A673 (cell line): ENCODE data around the gene MELTF. TPM values are rescaled to one million over a fixed set of nuclear protein-coding genes. Genes with fewer than 3 reads are reported as not detected.

Experiments used
- BruUV-seq: library from RNA; stranded (reverse); fragments of 400-500 nt; replicated peaks from 2 replicates; lab custom pipeline; 2021; lab: Mats Ljungman, UMichigan
- CTCF ChIA-PET: fragments of 300-600 bp; sonication (Branson Sonifier 250); formaldehyde crosslinking; loops from one replicate; lab custom pipeline; 2022; ENCODE audit warnings: antibody characterized with exemption; lab: Charles Lee
- POLR2A ChIA-PET: fragments of 300-600 bp; sonication (Branson Sonifier 250); formaldehyde crosslinking; loops from one replicate; lab custom pipeline; 2022; ENCODE audit warnings: antibody characterized with exemption; ENCODE audit not compliant: low non-redundant PET; lab: Charles Lee
- DNase-seq: peaks from one replicate; pipeline ENCODE4 v3.0.0-alpha.2; 2015; ENCODE audit warnings: low spot score
- H3K27ac ChIP-seq: fragments of 200-600 bp; sonication (generic); 2 replicates; pipeline ENCODE4 v1.5.1; 2016; ENCODE audit warnings: mixed run types, low read depth, mild to moderate bottlenecking, mixed read lengths, antibody characterized with exemption, low read length; ENCODE audit not compliant: poor library complexity, severe bottlenecking
- H3K27me3 ChIP-seq: fragments of 200-600 bp; sonication (generic); replicated peaks from 2 replicates; pipeline ENCODE4 v1.6.1; 2017; ENCODE audit warnings: mixed run types, low read depth, mild to moderate bottlenecking, mixed read lengths, antibody characterized with exemption, low read length; ENCODE audit not compliant: insufficient read depth, poor library complexity
- H3K36me3 ChIP-seq: fragments of 200-600 bp; sonication (generic); 2 replicates; pipeline ENCODE4 v1.6.1; 2016; ENCODE audit warnings: mixed run types, mild to moderate bottlenecking, mixed read lengths, antibody characterized with exemption, low read length; ENCODE audit not compliant: insufficient read depth, poor library complexity, severe bottlenecking
- H3K4me1 ChIP-seq: fragments of 200-600 bp; sonication (generic); 2 replicates; pipeline ENCODE4 v1.6.1; 2017; ENCODE audit warnings: mixed run types, mild to moderate bottlenecking, mixed read lengths, antibody characterized with exemption, low read length; ENCODE audit not compliant: insufficient read depth, poor library complexity, severe bottlenecking
- H3K4me3 ChIP-seq: fragments of 200-600 bp; sonication (generic); 2 replicates; pipeline ENCODE4 v1.5.1; 2016; ENCODE audit warnings: low read depth, mixed run types, mild to moderate bottlenecking, mixed read lengths, low read length; ENCODE audit not compliant: poor library complexity, severe bottlenecking
- H3K9me3 ChIP-seq: fragments of 200-600 bp; sonication (generic); 2 replicates; pipeline ENCODE4 v1.6.1; 2016; ENCODE audit warnings: mixed run types, low read depth, mild to moderate bottlenecking, mixed read lengths, antibody characterized with exemption, low read length; ENCODE audit not compliant: poor library complexity, severe bottlenecking
- CTCF ChIP-seq: fragments of 300-800, 200-600 bp; sonication (generic); conservative IDR thresholded peaks from 2 replicates; pipeline ENCODE4 v1.5.1; 2017; ENCODE audit warnings: low read depth, mild to moderate bottlenecking, antibody characterized with exemption, low read length, moderate library complexity, mixed read lengths
- EZH2 ChIP-seq: fragments of 200-600 bp; sonication (generic); IDR thresholded peaks from 2 replicates; pipeline ENCODE4 v1.6.1; 2017; ENCODE audit warnings: borderline replicate concordance, low read depth, mild to moderate bottlenecking, mixed read lengths, antibody characterized with exemption, low read length; ENCODE audit not compliant: poor library complexity, severe bottlenecking
- intact Hi-C: fragments of 100-400 bp; cut with micrococcal nuclease; formaldehyde crosslinking; loops from one replicate; pipeline ENCODE4 v1.10.0; 2022; ENCODE audit not compliant: unreplicated experiment
- total RNA-seq: library from RNA; stranded (reverse); gene quantifications from 2 replicates; pipeline ENCODE4 v1.2.3, GENCODE V29; 2021

Gene MELTF
- total RNA-seq, 1 experiment from 2014 or later: 2.6 TPM

- no TSS peak for BruUV-seq
- Histone ChIP-seq H3K4me3 (peak overlapping the region; percentile 75), H3K36me3 (no peaks in the 10 kb centered on the region), H3K27ac (peak overlapping the region; percentile 34), H3K9me3 (no peaks in the 10 kb centered on the region), H3K27me3 (no peaks in the 10 kb centered on the region), H3K4me1 (no peaks in the 10 kb centered on the region)
- ChIA-PET CTCF (interaction anchor here (1.3 kb wide), 1 partner anchor 360 kb away, joined by 3 read pairs; no protein-coding TSS in a partner anchor), POLR2A (no interaction called here)
- TF ChIP-seq EZH2 (no peak), CTCF (no peak)
- peak; percentile 50 for DNase-seq
- intact Hi-C loops: loop anchor here (1.0 to 10.0 kb wide), 3 partner anchors 130 to 434 kb away; no protein-coding TSS in a partner anchor
Measured at GRCh38 chr3:196969134-196969659, 60.4 kb downstream of the MELTF start.

- Histone ChIP-seq H3K4me3 (peak within 1 kb of the TSS; percentile 75), H3K4me1 (no peaks in the 10 kb centered on the region), H3K27ac (peak within 1 kb of the TSS; percentile 34), H3K9me3 (no peaks in the 10 kb centered on the region), H3K27me3 (no peaks in the 10 kb centered on the region), H3K36me3 (no peaks in the 10 kb centered on the region)
- TF ChIP-seq EZH2 (no peak), CTCF (no peak)
- no TSS peak for BruUV-seq
- ChIA-PET POLR2A (no interaction called here), CTCF (no interaction called here)
- peak; percentile 46 for DNase-seq
- intact Hi-C loops: loop anchor here (1.0 to 10.0 kb wide), 3 partner anchors 130 to 434 kb away; no protein-coding TSS in a partner anchor
Measured at GRCh38 chr3:196968233-196969133, 61.1 kb downstream of the MELTF start, which contains the start of gene PIGZ. PIGZ (minus strand) TSS chr3:196968833; CDS start chr3:196952031, 16,802 bp downstream.

- Histone ChIP-seq H3K27ac (no peak overlapping the region), H3K4me3 (peak overlapping the region; percentile 75), H3K4me1 (no peaks in the 10 kb centered on the region), H3K36me3 (no peaks in the 10 kb centered on the region), H3K27me3 (no peaks in the 10 kb centered on the region), H3K9me3 (no peaks in the 10 kb centered on the region)
- POLR2A ChIA-PET: no interaction called here
- no peak for TF ChIP-seq CTCF
- TF ChIP-seq EZH2: no peak
- intact Hi-C loops: loop anchor here (2.0 to 10.0 kb wide), 2 partner anchors 129 to 433 kb away; no protein-coding TSS in a partner anchor
- no peak for DNase-seq
- CTCF ChIA-PET: no interaction called here
- BruUV-seq: no TSS peak
Measured at GRCh38 chr3:196967412-196968232, 62.0 kb downstream of the MELTF start.
